ENCODE data around the gene CXCL11. TPM values are rescaled to one million over a fixed set of nuclear protein-coding genes. Genes with fewer than 3 reads are reported as not detected.

The CXCL11 gene
- total RNA-seq, 1 experiment from 2014 or later, result not detected

DNA sequence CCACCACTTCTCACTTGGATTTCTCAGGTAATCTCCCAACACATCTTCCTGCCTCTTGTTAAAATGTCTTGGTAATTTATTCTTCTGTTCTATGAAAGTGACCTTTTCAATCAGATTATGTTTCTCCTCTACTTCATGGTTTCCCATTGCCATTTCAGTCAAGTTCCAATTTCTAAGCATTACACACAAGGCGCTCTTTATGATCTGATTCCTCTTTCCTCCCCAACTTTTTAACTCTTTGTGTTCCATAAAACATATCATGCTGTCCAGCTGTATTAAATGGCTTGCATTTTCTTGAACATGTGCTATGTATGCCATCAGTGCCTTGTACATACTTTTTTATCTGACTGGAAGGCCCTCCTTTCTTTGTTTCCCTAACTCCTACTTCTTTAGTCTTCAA, 25.6 kb upstream of the CXCL11 start:
- peaks cover 12 to 17% of the 10 kb centered on the region in 2 experiments for H3K4me1 Mint-ChIP-seq
- no peak overlapping the region for H3K27ac Mint-ChIP-seq

More for the DNA sequence above, 25.6 kb upstream of the CXCL11 start:
- no peaks in the 10 kb centered on the region for H3K79me2 ChIP-seq (ENCODE audit: insufficient read depth, low read length)
- no CpG with 5 or more reads among the region's 1 CpG for WGBS (ENCODE audit: extremely low coverage, insufficient read length, low lambda C conversion rate)
- H2BK15ac ChIP-seq (ENCODE audit: low read depth, low read length), result no peak overlapping the region
- H2BK20ac ChIP-seq (ENCODE audit: low read depth, low read length, poor library complexity, severe bottlenecking), result no peak overlapping the region
- no peaks in the 10 kb centered on the region for H4K20me1 ChIP-seq (ENCODE audit: control insufficient read depth, insufficient read depth, insufficient read length)
- H3T11ph ChIP-seq (ENCODE audit: low read length), result no peak overlapping the region
- no peak overlapping the region for H4K8ac ChIP-seq (replicated peaks; ENCODE audit: insufficient read length, low read depth, low read length)
- H3K23me2 ChIP-seq (ENCODE audit: insufficient read length, low read depth, low read length, poor library complexity, severe bottlenecking), result no peaks in the 10 kb centered on the region
- no peak overlapping the region for H3K4me2 ChIP-seq (ENCODE audit: insufficient read depth, insufficient read length, low read length)
- no peak overlapping the region for H3K27ac ChIP-seq (ENCODE audit: insufficient read length, low read depth, low read length)
- no peak overlapping the region for H3K56ac ChIP-seq (ENCODE audit: insufficient read length, low read depth, low read length)
- peaks cover under 1% of the 10 kb centered on the region; the same call in 1 of the 2 replicates for H3K4me1 ChIP-seq (ENCODE audit: insufficient read depth, low read length)
- H2BK5ac ChIP-seq (ENCODE audit: insufficient read length, low read length), result no peak overlapping the region
- no peak overlapping the region for H3K14ac ChIP-seq (ENCODE audit: insufficient read depth, low read length)
- TF ChIP-seq, protein P1, sequence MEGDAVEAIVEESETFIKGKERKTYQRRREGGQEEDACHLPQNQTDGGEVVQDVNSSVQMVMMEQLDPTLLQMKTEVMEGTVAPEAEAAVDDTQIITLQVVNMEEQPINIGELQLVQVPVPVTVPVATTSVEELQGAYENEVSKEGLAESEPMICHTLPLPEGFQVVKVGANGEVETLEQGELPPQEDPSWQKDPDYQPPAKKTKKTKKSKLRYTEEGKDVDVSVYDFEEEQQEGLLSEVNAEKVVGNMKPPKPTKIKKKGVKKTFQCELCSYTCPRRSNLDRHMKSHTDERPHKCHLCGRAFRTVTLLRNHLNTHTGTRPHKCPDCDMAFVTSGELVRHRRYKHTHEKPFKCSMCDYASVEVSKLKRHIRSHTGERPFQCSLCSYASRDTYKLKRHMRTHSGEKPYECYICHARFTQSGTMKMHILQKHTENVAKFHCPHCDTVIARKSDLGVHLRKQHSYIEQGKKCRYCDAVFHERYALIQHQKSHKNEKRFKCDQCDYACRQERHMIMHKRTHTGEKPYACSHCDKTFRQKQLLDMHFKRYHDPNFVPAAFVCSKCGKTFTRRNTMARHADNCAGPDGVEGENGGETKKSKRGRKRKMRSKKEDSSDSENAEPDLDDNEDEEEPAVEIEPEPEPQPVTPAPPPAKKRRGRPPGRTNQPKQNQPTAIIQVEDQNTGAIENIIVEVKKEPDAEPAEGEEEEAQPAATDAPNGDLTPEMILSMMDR (conservative IDR thresholded peaks at IDR 0.05), result no peak
- no peak overlapping the region for H3K23ac ChIP-seq (ENCODE audit: insufficient read length, low read depth, low read length)
- H3K9me3 ChIP-seq (ENCODE audit: control insufficient read depth, low read depth, low read length), result no peaks in the 10 kb centered on the region
- no peaks in the 10 kb centered on the region for H3K27me3 ChIP-seq (ENCODE audit: insufficient read depth, low read length)
- Mint-ChIP-seq H3K9me3 (peaks cover 0 to 1% of the 10 kb centered on the region in 2 experiments; a peak in 2 of 5 replicates), H3K4me3 (no peak overlapping the region), H3K27me3 (ENCODE audit: low read depth) (no peaks in the 10 kb centered on the region), H3K36me3 (ENCODE audit: insufficient read depth in 1 of 3, low read depth in 3 of 3) (no peaks in the 10 kb centered on the region)
- H4K91ac ChIP-seq (ENCODE audit: insufficient read length, low read depth, low read length), result no peak overlapping the region
- no peak overlapping the region for H2AFZ ChIP-seq (ENCODE audit: low read length)
- H2AK5ac ChIP-seq (ENCODE audit: insufficient read length, low read length), result no peak overlapping the region
- H3K18ac ChIP-seq (ENCODE audit: insufficient read length, low read depth, low read length), result no peak overlapping the region
- DNase-seq, result no peak
- no peak overlapping the region for H2BK12ac ChIP-seq (ENCODE audit: insufficient read length, low read depth, low read length)
- no peak overlapping the region for H4K5ac ChIP-seq (ENCODE audit: insufficient read length, low read depth, low read length)
- no peaks in the 10 kb centered on the region for H3K79me1 ChIP-seq (ENCODE audit: insufficient read depth, low read depth, low read length, poor library complexity, severe bottlenecking)
- H2BK120ac ChIP-seq (ENCODE audit: low read depth, low read length, poor library complexity, severe bottlenecking), result no peak overlapping the region
- H3K4ac ChIP-seq (ENCODE audit: low read depth, low read length), result no peak overlapping the region
- no peak overlapping the region for H3K9ac ChIP-seq (ENCODE audit: extremely low read depth, insufficient read length, low read length)
